Measurements from ENCODE around the gene QDPR.
"Not testable (repeated sequence)": the region's sequence is repeated elsewhere in the genome, so short reads cannot be mapped to it uniquely, and the experiment has no call there.

The QDPR gene
- total RNA-seq, result 4.1 to 10.1 reads per million in 2 donors

GRCh38 chr4:17511950-17512795 is at the start of gene QDPR:
Gene QDPR (minus strand): TSS chr4:17512090. CDS start chr4:17512054, 36 bp downstream.
- DNase-seq, result peak; percentile 55

- DNase-seq, result no peak
These were observed 49.5 kb upstream of the QDPR start for GRCh38 chr4:17561195-17561909.

- no peak for DNase-seq
These were observed 48.3 kb upstream of the QDPR start for GRCh38 chr4:17560065-17560673.

GRCh38 chr4:17559709-17560048 is 47.8 kb upstream of the QDPR start:
- DNase-seq, result no peak

GRCh38 chr4:17558941-17559708 is 47.2 kb upstream of the QDPR start:
- no peak for DNase-seq

- DNase-seq, result no peak
These were observed 46.0 kb upstream of the QDPR start for GRCh38 chr4:17557880-17558279.

- no peak for DNase-seq
These were observed 44.6 kb upstream of the QDPR start for GRCh38 chr4:17556498-17556897.

- DNase-seq, result no peak
These were observed 42.7 kb upstream of the QDPR start for GRCh38 chr4:17554568-17554967.

- DNase-seq, result no peak
These were observed 40.5 kb upstream of the QDPR start for GRCh38 chr4:17552427-17552826.

- no peak for DNase-seq
These were observed 38.7 kb upstream of the QDPR start for GRCh38 chr4:17550549-17550948.

- DNase-seq, result no peak
These were observed 34.8 kb upstream of the QDPR start for GRCh38 chr4:17546678-17547077.

- DNase-seq, result no peak
These were observed 34.3 kb upstream of the QDPR start for GRCh38 chr4:17546222-17546621.

GRCh38 chr4:17545374-17546140 is 33.7 kb upstream of the QDPR start:
- DNase-seq, result no peak

- DNase-seq, result no peak
These were observed 32.9 kb upstream of the QDPR start for GRCh38 chr4:17544831-17545234.

GRCh38 chr4:17544205-17544604 is 32.3 kb upstream of the QDPR start:
- no peak for DNase-seq

GRCh38 chr4:17537060-17537459 is 25.2 kb upstream of the QDPR start:
- not testable (repeated sequence) for DNase-seq

- DNase-seq, result no peak
These were observed 24.0 kb upstream of the QDPR start for GRCh38 chr4:17535906-17536305.

GRCh38 chr4:17535242-17535641 is 23.4 kb upstream of the QDPR start:
- no peak for DNase-seq

- DNase-seq, result no peak
These were observed 22.8 kb upstream of the QDPR start for GRCh38 chr4:17534705-17535104.

GRCh38 chr4:17531538-17532285 is 19.8 kb upstream of the QDPR start:
- no peak for DNase-seq

- no peak for DNase-seq
These were observed 16.8 kb upstream of the QDPR start for GRCh38 chr4:17528551-17529165.

All from T-helper 9 cell (primary cell).